Nucleus accumbens (tissue), 56 donors: Measurements from ENCODE around the gene ARL16.
A peak's percentile ranks its signal among the peaks of the same experiment; 100 is the strongest.

ENCODE experiments used
- DNase-seq, 56 donors: peaks; one replicate each; lab custom pipeline; 2025; lab: John Stamatoyannopoulos, UW

Gene ARL16

DNA sequence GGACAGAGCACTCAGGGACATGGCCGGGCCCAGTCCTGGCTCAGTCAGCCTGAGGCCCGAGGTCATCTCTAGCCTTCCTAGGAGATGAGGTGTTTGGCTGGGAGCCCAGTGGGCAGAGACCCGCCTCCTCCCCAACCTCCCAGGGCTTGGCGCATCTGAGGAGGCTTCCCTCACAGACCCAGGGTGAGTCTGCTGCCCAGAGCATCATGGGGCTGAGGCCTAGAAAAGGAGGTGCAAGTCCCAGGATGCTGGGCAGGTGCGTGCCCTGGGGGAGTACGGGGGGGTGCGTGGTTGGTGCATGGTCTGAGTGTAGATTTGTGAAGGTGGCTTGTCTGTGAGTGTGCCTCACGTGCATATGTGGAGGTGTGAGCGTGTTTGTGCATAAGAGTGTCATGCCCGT is 31.9 kb downstream of the ARL16 start:
- no peak for DNase-seq

- no peak for DNase-seq
Observed at GRCh38 chr17:81650951-81651350, 32.6 kb downstream of the ARL16 start.

- DNase-seq = no peak
Observed at GRCh38 chr17:81648707-81649085, 34.9 kb downstream of the ARL16 start.

GRCh38 chr17:81648013-81648706 is 35.4 kb downstream of the ARL16 start:
- no peak for DNase-seq

GRCh38 chr17:81647640-81648012 is 36.0 kb downstream of the ARL16 start:
- no peak for DNase-seq

DNA sequence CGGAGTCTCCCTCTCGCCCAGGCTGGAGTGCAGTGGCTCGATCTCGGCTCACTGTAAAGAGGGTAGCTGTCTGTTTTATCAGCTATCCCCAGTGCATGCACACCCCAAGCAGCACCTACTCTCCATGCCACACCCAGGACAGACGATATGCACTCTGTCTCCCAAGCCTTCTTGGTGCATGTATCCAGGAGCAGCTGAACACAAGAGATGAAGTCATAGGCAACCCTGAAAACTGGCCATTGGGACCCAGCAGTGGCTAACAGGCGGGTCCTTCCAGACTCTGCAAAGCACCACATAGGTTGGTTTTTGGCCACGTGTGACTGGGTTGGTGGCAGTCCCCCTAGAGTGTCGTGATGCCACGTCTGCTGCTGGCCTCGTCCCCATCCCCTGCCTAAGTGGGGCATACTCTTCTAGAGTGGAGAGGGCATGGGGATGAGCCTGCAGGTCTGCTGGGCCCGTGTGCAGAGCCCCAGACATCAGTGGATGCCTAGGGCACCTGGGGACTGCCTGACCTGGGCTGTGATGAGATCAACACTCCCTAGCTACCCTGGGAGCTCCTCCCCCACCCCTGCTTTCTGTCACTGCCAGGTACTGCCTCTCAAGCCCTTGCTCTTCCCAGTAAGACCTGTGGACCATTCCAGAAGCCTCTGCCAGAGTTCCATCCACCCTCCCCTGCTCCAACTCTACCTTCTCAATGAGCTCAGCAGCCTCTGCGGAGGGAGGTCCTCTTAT is 36.6 kb downstream of the ARL16 start:
- DNase-seq = no peak

DNA sequence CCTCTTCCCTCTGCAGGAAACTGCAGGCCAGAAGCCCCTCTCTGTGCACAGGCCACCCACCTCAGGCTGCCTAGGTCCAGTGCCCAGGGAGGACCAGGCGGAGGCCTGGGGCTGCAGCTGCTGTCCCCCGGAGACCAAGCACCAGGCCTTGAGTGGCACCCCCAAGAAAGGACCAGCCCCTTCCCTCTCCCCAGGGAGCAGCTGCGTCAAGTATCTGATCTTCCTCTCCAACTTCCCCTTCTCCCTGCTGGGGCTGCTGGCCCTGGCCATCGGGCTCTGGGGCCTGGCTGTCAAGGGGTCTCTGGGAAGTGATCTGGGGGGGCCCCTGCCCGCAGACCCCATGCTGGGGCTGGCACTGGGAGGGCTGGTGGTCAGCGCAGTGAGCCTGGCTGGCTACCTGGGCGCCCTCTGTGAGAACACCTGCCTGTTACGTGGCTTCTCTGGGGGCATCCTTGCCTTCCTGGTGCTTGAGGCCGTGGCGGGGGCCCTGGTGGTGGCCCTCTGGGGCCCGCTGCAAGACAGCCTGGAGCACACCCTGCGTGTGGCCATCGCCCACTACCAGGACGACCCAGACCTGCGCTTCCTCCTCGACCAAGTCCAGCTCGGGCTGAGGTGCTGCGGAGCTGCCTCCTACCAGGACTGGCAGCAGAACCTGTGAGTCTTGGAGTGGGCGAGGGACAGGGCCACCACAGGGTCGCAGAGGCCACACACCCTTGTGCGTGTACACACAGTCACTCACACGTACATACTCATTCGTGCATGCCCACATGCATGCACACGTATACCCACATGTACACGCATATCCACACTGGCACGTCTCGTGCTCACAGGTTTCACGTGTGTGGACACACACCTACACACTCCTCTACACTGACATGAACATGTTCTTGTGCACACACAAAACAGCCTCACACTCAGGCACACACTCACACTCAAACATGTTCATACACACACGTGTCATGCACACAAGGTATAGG is 38.3 kb downstream of the ARL16 start:
- no peak for DNase-seq

- DNase-seq = no peak
Observed at GRCh38 chr17:81644496-81644895, 39.1 kb downstream of the ARL16 start.

DNA sequence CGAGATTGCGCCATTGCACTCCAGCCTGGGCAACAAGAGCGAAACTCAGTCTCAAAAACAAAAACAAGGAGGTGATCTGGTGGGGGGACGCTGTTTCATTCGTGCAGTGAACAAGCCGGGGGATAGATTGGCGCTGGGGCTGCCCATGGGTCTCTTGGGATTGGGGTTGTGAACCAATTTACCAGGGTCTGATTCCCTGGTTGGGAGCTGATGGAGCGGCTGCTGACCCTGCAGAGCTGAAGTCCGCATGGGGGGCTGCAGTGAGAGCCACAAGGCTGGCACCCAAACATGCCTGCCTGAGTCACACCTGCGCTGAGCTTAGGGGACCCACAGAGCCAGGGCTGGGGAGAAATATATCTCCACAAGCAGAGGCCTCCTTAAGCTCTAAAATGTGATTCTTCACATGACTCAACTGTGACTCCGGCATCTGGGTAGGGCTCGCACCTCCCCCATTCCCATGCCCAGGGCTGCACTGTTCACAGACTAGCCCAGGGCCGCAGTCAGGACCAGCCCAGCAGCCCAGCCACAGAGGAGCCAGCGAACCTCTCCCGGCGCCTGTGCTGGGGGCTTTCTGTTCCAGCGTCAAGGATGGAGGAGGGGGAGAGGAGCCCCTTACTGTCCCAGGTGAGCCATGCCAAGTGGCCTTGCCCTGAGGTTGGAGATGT is 41.6 kb downstream of the ARL16 start:
- no peak for DNase-seq

DNA sequence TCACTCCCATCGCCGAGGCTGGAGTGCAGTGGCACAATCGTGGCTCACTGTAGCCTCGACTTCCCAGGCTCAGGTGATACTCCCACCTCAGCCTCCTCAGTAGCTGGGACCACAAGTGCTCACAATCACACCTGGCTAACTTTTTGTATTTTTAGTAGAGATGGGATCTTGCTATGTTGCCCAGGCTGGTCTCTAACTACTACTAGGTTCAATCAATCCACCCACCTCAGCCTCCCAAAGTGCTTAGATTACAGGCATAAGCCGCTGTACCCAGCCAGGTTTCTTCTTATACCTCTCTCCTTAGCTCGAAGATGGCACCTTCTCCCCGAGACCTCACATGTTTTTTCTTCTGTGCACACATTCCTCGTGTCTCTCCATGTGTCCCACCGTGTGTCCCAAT is 43.6 kb downstream of the ARL16 start:
- no peak for DNase-seq

- no peak for DNase-seq
Observed at GRCh38 chr17:81638683-81639082, 44.9 kb downstream of the ARL16 start.

DNA sequence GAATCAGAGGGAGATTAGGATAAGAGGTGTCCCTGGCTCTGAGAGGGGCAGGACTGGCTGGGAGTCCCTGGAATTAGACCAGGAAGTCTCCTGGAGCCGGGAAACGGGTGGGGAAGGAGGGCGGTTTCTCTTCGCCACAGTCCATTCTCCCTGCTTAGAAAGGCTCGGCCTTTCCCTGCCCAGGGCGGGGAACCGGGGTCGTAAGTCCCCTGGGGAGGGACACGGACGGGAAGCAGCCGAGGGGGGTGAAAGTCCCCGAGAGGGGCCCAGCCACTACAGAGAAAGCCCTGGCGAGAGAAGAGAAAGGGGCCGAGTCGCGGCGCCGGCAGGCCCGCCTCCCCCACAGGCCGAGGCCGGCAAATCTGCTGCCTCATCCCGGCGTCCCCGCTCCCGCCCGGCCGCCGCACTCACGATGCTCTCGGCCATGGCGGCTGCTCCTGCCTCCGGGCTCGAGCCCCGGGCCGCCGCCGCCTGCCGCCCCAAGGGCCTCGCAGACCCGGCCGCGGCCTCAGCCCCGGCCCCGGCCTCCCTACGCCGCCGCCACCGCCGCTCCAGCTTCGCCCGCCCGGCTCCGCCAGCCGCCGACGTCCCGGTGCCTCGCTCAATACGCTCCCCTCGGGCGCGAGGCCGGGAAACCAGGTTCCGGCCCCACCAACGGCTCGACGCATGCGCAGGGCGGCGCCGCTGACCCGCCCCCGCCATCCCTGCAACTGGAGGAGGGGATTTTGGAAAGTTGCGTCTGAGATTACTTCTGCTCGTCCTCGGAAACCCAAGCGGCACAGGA is 46.9 kb downstream of the ARL16 start, which contains the start of the genes NPLOC4 and TSPAN10:
Gene NPLOC4 (minus strand): TSS at position 608 of the 784 bp plus-strand sequence. CDS start 182 bp downstream, at position 426.
Gene TSPAN10 (plus strand): TSS at position 692 of the 784 bp plus-strand sequence. CDS start 5,217 bp downstream, outside the sequence.
- DNase-seq = peak in 54 of 56 donors; percentile 22 to 88 (median 74)

DNA sequence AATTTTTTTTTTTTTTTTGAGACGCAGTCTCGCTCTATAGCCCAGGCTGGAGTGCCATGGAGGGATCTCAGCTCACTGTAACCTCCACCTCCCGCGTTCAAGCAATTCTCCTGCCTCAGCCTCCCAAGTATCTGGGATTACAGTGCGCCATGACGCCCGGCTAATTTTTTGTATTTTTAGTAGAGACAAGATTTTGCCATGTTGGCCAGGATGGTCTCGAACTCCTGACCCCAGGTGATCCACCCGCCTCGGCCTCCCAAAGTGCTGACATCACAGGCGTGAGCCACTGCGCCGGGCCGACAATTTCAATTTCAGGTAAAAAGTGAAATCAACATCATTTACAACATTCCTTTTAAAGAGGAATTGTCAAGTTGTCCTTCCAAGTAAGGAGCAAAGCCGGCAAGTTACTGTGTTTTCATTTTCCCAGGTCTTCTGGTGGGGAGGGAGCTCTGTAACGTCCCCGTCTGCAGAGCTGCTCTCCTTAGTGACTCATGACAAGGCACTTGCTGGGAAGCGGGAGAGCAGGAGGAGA is 47.6 kb downstream of the ARL16 start:
- DNase-seq = no peak

DNA sequence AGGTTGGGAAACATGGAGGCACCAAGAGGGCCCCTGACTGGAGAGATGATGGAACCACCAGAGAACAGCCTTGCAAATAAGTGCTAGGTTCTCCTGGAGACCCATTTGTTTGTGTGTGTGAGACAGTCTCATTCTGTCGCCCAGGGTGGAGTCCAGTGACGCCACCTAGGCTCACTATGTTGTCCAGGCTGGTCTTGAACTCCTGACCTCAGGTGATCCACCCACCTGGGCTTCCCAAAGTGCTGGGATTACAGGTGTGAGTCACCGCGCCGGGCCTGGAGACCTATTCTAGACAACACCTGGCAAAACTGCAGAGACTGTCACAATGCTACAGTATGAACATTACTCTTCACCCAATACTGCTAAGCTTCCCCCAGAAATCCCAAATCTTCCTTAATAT is 48.2 kb downstream of the ARL16 start:
- no peak for DNase-seq

GRCh38 chr17:81631482-81631881 is 52.1 kb downstream of the ARL16 start:
- DNase-seq = no peak
